Heart left ventricle (tissue), 16 donors: ENCODE data around the gene ZNF775. TPM values are rescaled to one million over a fixed set of nuclear protein-coding genes. Genes with fewer than 3 reads are reported as not detected.
A peak's percentile ranks its signal among the peaks of the same experiment; 100 is the strongest.

ENCODE experiments used
- ATAC-seq, 4 donors: fragments of 200-7000 bp; cut with Tn5 transposase; one replicate each; pipeline ENCODE4 v1.9.1; 2020 to 2022; ENCODE audit warnings: moderate library complexity in 4 of 4, mild to moderate bottlenecking in 3 of 4, moderate number of reproducible peaks in 1 of 4
- DNase-seq, 5 donors: peaks; one replicate each; pipeline ENCODE4 v3.0.0-alpha.2; 2020
- H3K27ac ChIP-seq, 12 donors: fragments of 200-600 bp; sonication (generic) in 4 of 12; one replicate each; pipeline versions ENCODE4 v1.5.0 to v1.8.0; 2016 to 2022; ENCODE audit warnings: mild to moderate bottlenecking in 2 of 12
- H3K27me3 ChIP-seq, 9 donors: fragments of 200-600 bp; sonication (generic) in 2 of 9; one replicate each; pipeline versions ENCODE4 v1.5.1 to v1.8.0; 2016 to 2022; ENCODE audit warnings: mild to moderate bottlenecking in 3 of 9
- H3K36me3 ChIP-seq, 9 donors: fragments of 200-600 bp; sonication (generic) in 2 of 9; one replicate each; pipeline versions ENCODE4 v1.5.0 to v1.8.0; 2018 to 2022; ENCODE audit warnings: mild to moderate bottlenecking in 2 of 9
- H3K4me1 ChIP-seq, 12 donors: fragments of 200-600 bp; sonication (generic) in 4 of 12; one replicate each; pipeline versions ENCODE4 v1.5.0 to v1.8.0; 2016 to 2022; ENCODE audit warnings: mild to moderate bottlenecking in 3 of 12
- H3K4me3 ChIP-seq, 12 donors: fragments of 200-600 bp; sonication (generic) in 4 of 12; one replicate each; pipeline versions ENCODE4 v1.5.0 to v1.8.0; 2017 to 2022; ENCODE audit warnings: mild to moderate bottlenecking in 9 of 12, moderate library complexity in 4 of 12
- H3K9me3 ChIP-seq, 12 donors: fragments of 200-600 bp; sonication (generic) in 4 of 12; one replicate each; pipeline versions ENCODE4 v1.5.0 to v1.8.0; 2016 to 2022; ENCODE audit warnings: mild to moderate bottlenecking in 1 of 12
- POLR2A ChIP-seq, 2 donors: fragments of 450-650 bp; IDR thresholded peaks; one replicate each; pipeline ENCODE4 v1.6.1; 2017; ENCODE audit warnings: antibody characterized with exemption in 2 of 2, mild to moderate bottlenecking in 2 of 2, moderate library complexity in 2 of 2
- WGBS, 4 donors: extraction: QIAGEN DNeasy Blood & Tissue Kit in 2 of 4; methylation state at CpG; one replicate each; pipeline versions ENCODE4 v1.1.5 to v1.1.7; 2013 to 2018; 5-methylcytosine and 5-hydroxymethylcytosine counted together
- intact Hi-C, 10 donors: fragments of 100-400 bp; cut with DNase I; formaldehyde crosslinking; loops; one replicate each; pipeline versions ENCODE4 v1.11.1 to v1.14.2; 2022
- polyA plus RNA-seq, 2 donors: library from polyadenylated mRNA; stranded (reverse); fragments of 200-250 nt; gene quantifications; one replicate each; pipeline ENCODE4 v1.2.3, GENCODE V29; 2013
- total RNA-seq, 9 donors: library from RNA; depleted of rRNA in 2 of 9; stranded (reverse); fragments of >200 nt in 2 of 9; fragmentation: NEBNext Ultra II Directional in 3 of 9; extraction: Animal tissue kit (Norgen Biotek cat#: 25700) in 3 of 9; gene quantifications; one replicate each; pipeline versions ENCODE4 v1.1.0 to v1.2.4, GENCODE V29; 2016 to 2023
- TF ChIP-seq, protein P1 (sequence below), 12 donors: fragments of 200-600 bp; sonication (generic) in 4 of 12; IDR thresholded peaks; one replicate each; pipeline versions ENCODE4 v1.5.0 to v1.8.0; 2018 to 2022; ENCODE audit warnings: antibody characterized with exemption in 12 of 12, mild to moderate bottlenecking in 5 of 12
- donor health status: ischemic (EF 13 %, LVEDD 7.1; RV severe dilation, severe dysfunction).
- donor health status: healthy with polysubstance abuse.
- donor health status: DM: no; HTN: yes; CAD: no.
- donor health status: DM: no; HTN: no; CAD: no.
- donor health status: ischemic (EF 25% LVEDD 6.9; RV normal size, moderate dysfunction).
- donor health status: ischemic (EF 25% LVEDD 5.7; RV mildly dilated, moderate dysfunction).
- donor health status: healthy.
- donor health status: DM: yes; HTN: yes; CAD: no.
- donor health status: ischemic (EF 35%, LVEDD 5.7; RV mildly dilated, moderate dysfunction).
- donor health status: nonischemic (EF 11% LVEDD 7.7; RV severe dilation, severe dysfunction).
- donor health status: DM: yes; HTN: yes; CAD: no.
- donor health status: PGD.
- donor health status: ischemic (EF 29% LVEDD 5.4; RV normal size, mild dysfunction).
- donor health status: nonischemic (EF 23%, LVEDD 6.1; RV moderate dilation, normal function).

Gene ZNF775
- total and polyA plus RNA-seq, 11 donors: 1.8 to 5.0 (median 3.3) TPM

DNA sequence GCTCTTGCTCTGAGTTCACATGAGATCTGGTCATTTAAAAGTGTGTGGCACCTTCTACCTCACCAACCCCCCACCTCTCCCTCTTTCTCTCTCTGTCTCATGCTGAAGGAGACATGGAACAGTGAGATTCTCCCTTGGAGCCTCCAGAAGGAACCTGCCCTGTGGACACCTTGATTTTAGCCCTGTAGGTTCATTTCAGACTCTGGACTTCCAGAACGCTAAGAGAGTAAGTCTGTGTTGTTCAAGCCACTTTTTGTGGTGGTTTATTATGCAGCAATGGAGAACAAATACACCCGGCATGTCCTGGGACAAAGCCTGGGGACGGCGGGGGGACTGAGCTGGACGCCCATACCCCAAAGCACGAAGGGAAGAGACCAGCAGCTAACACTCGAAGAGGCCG is 50.6 kb downstream of the ZNF775 start:
- no peak overlapping the region for H3K4me3 ChIP-seq
- peaks cover 0 to 31% (median 0%) of the 10 kb centered on the region in 12 donors for H3K4me1 ChIP-seq
- H3K27ac ChIP-seq: no peak overlapping the region
- TF ChIP-seq, protein P1, sequence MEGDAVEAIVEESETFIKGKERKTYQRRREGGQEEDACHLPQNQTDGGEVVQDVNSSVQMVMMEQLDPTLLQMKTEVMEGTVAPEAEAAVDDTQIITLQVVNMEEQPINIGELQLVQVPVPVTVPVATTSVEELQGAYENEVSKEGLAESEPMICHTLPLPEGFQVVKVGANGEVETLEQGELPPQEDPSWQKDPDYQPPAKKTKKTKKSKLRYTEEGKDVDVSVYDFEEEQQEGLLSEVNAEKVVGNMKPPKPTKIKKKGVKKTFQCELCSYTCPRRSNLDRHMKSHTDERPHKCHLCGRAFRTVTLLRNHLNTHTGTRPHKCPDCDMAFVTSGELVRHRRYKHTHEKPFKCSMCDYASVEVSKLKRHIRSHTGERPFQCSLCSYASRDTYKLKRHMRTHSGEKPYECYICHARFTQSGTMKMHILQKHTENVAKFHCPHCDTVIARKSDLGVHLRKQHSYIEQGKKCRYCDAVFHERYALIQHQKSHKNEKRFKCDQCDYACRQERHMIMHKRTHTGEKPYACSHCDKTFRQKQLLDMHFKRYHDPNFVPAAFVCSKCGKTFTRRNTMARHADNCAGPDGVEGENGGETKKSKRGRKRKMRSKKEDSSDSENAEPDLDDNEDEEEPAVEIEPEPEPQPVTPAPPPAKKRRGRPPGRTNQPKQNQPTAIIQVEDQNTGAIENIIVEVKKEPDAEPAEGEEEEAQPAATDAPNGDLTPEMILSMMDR (IDR thresholded peaks at IDR 0.05): no peak
- no peak for TF ChIP-seq POLR2A (IDR thresholded peaks at IDR 0.05)
- peaks cover 0 to 13% (median 0%) of the 10 kb centered on the region in 9 donors for H3K27me3 ChIP-seq
- no peak for ATAC-seq
- H3K36me3 ChIP-seq: no peaks in the 10 kb centered on the region
- DNase-seq: peak in 1 of 5 donors; percentile 3
- intact Hi-C loops: no loop called here
- H3K9me3 ChIP-seq: no peaks in the 10 kb centered on the region
- 81 to 84% (median 82%) methylated on average over 8 of the region's 8 CpGs for WGBS, 4 donors

DNA sequence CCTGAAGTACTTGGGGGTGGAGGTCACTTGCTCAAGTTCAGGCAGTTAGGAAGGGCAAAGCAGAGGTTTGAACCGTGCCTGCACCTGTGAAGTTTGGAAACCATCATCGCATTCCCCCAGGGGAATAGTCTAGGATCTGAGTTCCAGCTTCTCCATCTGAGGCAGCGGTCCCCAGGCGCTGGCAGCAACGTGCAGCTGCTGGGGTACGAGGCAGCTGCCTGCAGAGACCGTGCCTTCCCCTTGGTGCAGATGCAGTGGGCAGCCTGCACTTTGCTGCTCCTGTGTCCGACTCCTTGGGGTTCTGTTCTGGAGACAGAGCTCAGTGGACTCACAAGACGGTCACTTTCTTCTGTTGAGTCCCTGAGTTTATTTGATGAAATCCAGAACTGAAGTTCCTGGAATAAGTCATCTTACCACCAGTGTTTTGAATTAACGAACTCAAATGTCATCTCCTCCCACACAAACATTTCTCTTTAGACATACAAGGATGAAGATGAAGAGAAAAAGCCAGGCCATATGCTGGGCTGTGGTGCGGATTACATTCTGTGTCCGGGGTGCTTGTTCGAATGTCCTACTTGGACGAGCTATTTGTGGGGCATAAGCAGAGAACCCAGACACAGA is 51.4 kb downstream of the ZNF775 start:
- H3K27ac ChIP-seq: no peak overlapping the region
- H3K9me3 ChIP-seq: no peaks in the 10 kb centered on the region
- ATAC-seq: no peak
- TF ChIP-seq, protein P1 (IDR thresholded peaks at IDR 0.05): no peak
- TF ChIP-seq POLR2A (IDR thresholded peaks at IDR 0.05): no peak
- H3K4me1 ChIP-seq: peaks cover 0 to 36% (median 0%) of the 10 kb centered on the region in 12 donors
- H3K36me3 ChIP-seq: no peaks in the 10 kb centered on the region
- peak in 1 of 5 donors; percentile 8 for DNase-seq
- H3K4me3 ChIP-seq: no peak overlapping the region
- 85 to 90% (median 90%) methylated on average over 14 of the region's 14 CpGs for WGBS, 4 donors
- intact Hi-C loops: no loop called here
- H3K27me3 ChIP-seq: peaks cover 0 to 13% (median 0%) of the 10 kb centered on the region in 9 donors

- no peak for TF ChIP-seq POLR2A (IDR thresholded peaks at IDR 0.05)
- no peak for ATAC-seq
- 90 to 95% (median 93%) methylated on average over 7 of the region's 7 CpGs for WGBS, 4 donors
These were observed 52.9 kb downstream of the ZNF775 start for GRCh38 chr7:150431839-150432658.

DNA sequence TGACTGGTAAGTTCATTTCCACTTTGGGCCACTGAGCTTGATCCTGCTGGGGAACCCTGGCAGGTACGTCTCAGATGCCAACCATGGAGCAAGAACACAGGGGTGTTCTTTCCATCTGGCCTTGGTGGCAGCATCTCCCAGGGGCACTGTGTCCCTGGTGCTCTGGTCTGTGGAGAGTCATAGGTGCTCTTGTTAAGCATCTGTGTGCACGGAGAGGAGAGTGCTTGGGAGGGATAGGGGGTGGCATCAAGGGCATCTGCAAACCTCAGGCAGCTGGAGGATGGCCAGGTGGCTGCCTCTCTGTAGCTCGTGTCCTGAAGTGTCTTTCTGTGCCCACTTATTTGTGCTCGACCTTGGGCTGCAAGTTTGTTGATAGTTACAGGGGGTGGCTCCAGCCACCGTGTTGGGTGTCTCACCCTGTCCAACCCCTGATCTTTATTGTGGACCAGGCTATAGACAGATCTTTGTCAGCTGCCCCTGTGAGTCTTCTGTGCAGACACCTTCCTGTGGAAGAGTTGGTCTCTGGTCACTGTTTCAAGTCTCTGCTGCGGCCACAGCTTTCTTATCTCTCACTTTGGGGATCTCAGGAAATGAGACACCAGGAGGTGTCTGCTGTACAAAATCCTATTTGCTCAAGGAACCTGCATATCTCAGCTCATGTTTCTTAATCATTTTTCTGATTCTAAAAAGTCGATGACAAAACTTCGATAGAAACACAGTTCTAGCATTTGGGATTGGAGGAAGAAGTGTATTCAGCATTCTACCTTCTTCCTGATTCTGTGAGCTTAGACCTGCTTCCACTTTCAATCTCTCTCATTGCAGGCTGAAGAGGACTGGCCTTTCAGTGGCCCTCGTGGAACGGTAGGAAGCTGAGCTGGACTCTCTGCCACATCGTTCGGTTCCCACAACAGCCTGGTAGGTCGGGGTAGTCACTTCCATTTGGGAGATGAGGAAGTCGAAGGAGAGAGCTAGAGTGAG is 54.1 kb downstream of the ZNF775 start:
- no peaks in the 10 kb centered on the region for H3K36me3 ChIP-seq
- H3K4me3 ChIP-seq: peak overlapping the region in 1 of 12 donors; percentile 8
- no peaks in the 10 kb centered on the region for H3K9me3 ChIP-seq
- ATAC-seq (peak in 3 of 4 donors; percentile 21 to 40 (median 22)), DNase-seq (no peak)
- peaks cover 0 to 43% (median 0%) of the 10 kb centered on the region in 12 donors for H3K4me1 ChIP-seq
- 67 to 76% (median 70%) methylated on average over 14 of the region's 14 CpGs for WGBS, 4 donors
- H3K27ac ChIP-seq: peak overlapping the region in 1 of 12 donors; percentile 55
- peaks cover 0 to 13% (median 0%) of the 10 kb centered on the region in 9 donors for H3K27me3 ChIP-seq
- TF ChIP-seq, protein P1 (IDR thresholded peaks at IDR 0.05): no peak
- TF ChIP-seq POLR2A (IDR thresholded peaks at IDR 0.05): no peak
- intact Hi-C loops: no loop called here

More at GRCh38 chr7:150431839-150432658, 52.9 kb downstream of the ZNF775 start:
- Histone ChIP-seq H3K36me3 (no peaks in the 10 kb centered on the region), H3K4me1 (peaks cover 0 to 43% (median 0%) of the 10 kb centered on the region in 12 donors), H3K9me3 (no peaks in the 10 kb centered on the region), H3K27me3 (peaks cover 0 to 13% (median 0%) of the 10 kb centered on the region in 9 donors), H3K4me3 (no peak overlapping the region), H3K27ac (no peak overlapping the region)
- intact Hi-C loops: no loop called here
- DNase-seq: no peak
